GM23338 (cell line): ENCODE results near the gene SLC2A9.

Experiments
- CREB1 ChIP-seq: fragments of 250-450 bp; sonication (Bioruptor Pico); IDR thresholded peaks from 2 replicates; pipeline ENCODE4 v1.5.0; 2020; ENCODE audit warnings: low read depth, mild to moderate bottlenecking, moderate library complexity
- EZH2 ChIP-seq: fragments of 200-600 bp; sonication (generic); IDR thresholded peaks from one replicate; pipeline ENCODE4 v1.8.0; 2017; ENCODE audit warnings: antibody characterized with exemption, mild to moderate bottlenecking, low read depth; ENCODE audit not compliant: unreplicated experiment
- EZH2phosphoT487 ChIP-seq: fragments of 200-600 bp; sonication (generic); IDR thresholded peaks from one replicate; pipeline ENCODE4 v1.8.1; 2018; ENCODE audit warnings: antibody characterized with exemption; ENCODE audit not compliant: unreplicated experiment
- POLR2AphosphoS5 ChIP-seq: IDR thresholded peaks from 2 replicates; pipeline ENCODE4 v1.6.1; 2016; ENCODE audit warnings: antibody characterized with exemption, low read depth
- STAT1 ChIP-seq: IDR thresholded peaks from one replicate; pipeline ENCODE4 v1.6.1; 2016; ENCODE audit warnings: antibody characterized with exemption; ENCODE audit not compliant: unreplicated experiment
- ZNF114 ChIP-seq: fragments of 250-450 bp; sonication (Bioruptor Pico); IDR thresholded peaks from 2 replicates; pipeline ENCODE4 v1.5.0; 2020; ENCODE audit warnings: mild to moderate bottlenecking, moderate library complexity
- ZNF331 ChIP-seq: fragments of 250-450 bp; sonication (Bioruptor Pico); IDR thresholded peaks from 2 replicates; pipeline ENCODE4 v1.5.0; 2020; ENCODE audit warnings: low read depth, mild to moderate bottlenecking, moderate library complexity
- TF ChIP-seq, protein P1 (sequence below), 2 experiments: fragments of 200-600 bp in 1 of 2; sonication (generic) in 1 of 2; conservative IDR thresholded peaks; 2 replicates each; pipeline versions ENCODE4 v1.5.1 to v1.6.1; 2016 to 2017; ENCODE audit warnings: antibody characterized with exemption in 2 of 2, low read depth in 2 of 2, mild to moderate bottlenecking in 2 of 2, moderate library complexity in 1 of 2
- TF ChIP-seq, protein P2 (sequence below): IDR thresholded peaks from one replicate; pipeline ENCODE4 v1.6.1; 2018; ENCODE audit warnings: antibody characterized with exemption; ENCODE audit not compliant: unreplicated experiment
- TF ChIP-seq, protein P3 (sequence below): fragments of 250-450 bp; sonication (Bioruptor Pico); IDR thresholded peaks from 2 replicates; pipeline ENCODE4 v1.5.0; 2020; ENCODE audit warnings: mild to moderate bottlenecking, moderate library complexity
- TF ChIP-seq, protein P4 (sequence below): IDR thresholded peaks from 2 replicates; pipeline ENCODE4 v1.6.1; 2016; ENCODE audit warnings: antibody characterized with exemption

DNA sequence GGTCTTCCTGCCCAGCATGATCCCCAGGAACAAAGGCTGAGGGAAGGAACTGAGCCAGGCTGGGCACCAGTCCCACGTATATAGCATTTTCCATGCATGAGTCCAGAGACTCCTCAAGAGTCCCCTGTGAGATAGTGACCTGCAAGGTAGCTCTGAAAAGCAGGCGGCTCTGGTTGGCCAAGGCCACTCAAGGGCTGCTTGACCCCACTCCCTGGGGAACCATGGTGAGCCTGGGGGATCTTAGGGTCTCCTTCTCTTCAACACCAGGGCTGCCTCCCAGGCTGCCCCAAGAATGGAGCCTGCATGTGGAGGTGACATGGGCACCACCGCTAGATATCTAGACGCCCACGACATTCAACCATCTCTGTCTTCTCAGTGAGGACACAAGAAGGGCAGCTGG lies 79.2 kb downstream of the SLC2A9 start:
- TF ChIP-seq, protein P1, sequence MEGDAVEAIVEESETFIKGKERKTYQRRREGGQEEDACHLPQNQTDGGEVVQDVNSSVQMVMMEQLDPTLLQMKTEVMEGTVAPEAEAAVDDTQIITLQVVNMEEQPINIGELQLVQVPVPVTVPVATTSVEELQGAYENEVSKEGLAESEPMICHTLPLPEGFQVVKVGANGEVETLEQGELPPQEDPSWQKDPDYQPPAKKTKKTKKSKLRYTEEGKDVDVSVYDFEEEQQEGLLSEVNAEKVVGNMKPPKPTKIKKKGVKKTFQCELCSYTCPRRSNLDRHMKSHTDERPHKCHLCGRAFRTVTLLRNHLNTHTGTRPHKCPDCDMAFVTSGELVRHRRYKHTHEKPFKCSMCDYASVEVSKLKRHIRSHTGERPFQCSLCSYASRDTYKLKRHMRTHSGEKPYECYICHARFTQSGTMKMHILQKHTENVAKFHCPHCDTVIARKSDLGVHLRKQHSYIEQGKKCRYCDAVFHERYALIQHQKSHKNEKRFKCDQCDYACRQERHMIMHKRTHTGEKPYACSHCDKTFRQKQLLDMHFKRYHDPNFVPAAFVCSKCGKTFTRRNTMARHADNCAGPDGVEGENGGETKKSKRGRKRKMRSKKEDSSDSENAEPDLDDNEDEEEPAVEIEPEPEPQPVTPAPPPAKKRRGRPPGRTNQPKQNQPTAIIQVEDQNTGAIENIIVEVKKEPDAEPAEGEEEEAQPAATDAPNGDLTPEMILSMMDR (conservative IDR thresholded peaks at IDR 0.05; ENCODE audit: low read depth in 2 of 2): no peak
- TF ChIP-seq STAT1 (no peak), POLR2AphosphoS5 (no peak), CREB1 (CRISPR knock-in tag) (no peak), EZH2 (no peak), ZNF331 (no peak), ZNF114 (no peak), EZH2phosphoT487 (no peak)
- TF ChIP-seq, protein P2, sequence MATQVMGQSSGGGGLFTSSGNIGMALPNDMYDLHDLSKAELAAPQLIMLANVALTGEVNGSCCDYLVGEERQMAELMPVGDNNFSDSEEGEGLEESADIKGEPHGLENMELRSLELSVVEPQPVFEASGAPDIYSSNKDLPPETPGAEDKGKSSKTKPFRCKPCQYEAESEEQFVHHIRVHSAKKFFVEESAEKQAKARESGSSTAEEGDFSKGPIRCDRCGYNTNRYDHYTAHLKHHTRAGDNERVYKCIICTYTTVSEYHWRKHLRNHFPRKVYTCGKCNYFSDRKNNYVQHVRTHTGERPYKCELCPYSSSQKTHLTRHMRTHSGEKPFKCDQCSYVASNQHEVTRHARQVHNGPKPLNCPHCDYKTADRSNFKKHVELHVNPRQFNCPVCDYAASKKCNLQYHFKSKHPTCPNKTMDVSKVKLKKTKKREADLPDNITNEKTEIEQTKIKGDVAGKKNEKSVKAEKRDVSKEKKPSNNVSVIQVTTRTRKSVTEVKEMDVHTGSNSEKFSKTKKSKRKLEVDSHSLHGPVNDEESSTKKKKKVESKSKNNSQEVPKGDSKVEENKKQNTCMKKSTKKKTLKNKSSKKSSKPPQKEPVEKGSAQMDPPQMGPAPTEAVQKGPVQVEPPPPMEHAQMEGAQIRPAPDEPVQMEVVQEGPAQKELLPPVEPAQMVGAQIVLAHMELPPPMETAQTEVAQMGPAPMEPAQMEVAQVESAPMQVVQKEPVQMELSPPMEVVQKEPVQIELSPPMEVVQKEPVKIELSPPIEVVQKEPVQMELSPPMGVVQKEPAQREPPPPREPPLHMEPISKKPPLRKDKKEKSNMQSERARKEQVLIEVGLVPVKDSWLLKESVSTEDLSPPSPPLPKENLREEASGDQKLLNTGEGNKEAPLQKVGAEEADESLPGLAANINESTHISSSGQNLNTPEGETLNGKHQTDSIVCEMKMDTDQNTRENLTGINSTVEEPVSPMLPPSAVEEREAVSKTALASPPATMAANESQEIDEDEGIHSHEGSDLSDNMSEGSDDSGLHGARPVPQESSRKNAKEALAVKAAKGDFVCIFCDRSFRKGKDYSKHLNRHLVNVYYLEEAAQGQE: no peak
- TF ChIP-seq, protein P3, sequence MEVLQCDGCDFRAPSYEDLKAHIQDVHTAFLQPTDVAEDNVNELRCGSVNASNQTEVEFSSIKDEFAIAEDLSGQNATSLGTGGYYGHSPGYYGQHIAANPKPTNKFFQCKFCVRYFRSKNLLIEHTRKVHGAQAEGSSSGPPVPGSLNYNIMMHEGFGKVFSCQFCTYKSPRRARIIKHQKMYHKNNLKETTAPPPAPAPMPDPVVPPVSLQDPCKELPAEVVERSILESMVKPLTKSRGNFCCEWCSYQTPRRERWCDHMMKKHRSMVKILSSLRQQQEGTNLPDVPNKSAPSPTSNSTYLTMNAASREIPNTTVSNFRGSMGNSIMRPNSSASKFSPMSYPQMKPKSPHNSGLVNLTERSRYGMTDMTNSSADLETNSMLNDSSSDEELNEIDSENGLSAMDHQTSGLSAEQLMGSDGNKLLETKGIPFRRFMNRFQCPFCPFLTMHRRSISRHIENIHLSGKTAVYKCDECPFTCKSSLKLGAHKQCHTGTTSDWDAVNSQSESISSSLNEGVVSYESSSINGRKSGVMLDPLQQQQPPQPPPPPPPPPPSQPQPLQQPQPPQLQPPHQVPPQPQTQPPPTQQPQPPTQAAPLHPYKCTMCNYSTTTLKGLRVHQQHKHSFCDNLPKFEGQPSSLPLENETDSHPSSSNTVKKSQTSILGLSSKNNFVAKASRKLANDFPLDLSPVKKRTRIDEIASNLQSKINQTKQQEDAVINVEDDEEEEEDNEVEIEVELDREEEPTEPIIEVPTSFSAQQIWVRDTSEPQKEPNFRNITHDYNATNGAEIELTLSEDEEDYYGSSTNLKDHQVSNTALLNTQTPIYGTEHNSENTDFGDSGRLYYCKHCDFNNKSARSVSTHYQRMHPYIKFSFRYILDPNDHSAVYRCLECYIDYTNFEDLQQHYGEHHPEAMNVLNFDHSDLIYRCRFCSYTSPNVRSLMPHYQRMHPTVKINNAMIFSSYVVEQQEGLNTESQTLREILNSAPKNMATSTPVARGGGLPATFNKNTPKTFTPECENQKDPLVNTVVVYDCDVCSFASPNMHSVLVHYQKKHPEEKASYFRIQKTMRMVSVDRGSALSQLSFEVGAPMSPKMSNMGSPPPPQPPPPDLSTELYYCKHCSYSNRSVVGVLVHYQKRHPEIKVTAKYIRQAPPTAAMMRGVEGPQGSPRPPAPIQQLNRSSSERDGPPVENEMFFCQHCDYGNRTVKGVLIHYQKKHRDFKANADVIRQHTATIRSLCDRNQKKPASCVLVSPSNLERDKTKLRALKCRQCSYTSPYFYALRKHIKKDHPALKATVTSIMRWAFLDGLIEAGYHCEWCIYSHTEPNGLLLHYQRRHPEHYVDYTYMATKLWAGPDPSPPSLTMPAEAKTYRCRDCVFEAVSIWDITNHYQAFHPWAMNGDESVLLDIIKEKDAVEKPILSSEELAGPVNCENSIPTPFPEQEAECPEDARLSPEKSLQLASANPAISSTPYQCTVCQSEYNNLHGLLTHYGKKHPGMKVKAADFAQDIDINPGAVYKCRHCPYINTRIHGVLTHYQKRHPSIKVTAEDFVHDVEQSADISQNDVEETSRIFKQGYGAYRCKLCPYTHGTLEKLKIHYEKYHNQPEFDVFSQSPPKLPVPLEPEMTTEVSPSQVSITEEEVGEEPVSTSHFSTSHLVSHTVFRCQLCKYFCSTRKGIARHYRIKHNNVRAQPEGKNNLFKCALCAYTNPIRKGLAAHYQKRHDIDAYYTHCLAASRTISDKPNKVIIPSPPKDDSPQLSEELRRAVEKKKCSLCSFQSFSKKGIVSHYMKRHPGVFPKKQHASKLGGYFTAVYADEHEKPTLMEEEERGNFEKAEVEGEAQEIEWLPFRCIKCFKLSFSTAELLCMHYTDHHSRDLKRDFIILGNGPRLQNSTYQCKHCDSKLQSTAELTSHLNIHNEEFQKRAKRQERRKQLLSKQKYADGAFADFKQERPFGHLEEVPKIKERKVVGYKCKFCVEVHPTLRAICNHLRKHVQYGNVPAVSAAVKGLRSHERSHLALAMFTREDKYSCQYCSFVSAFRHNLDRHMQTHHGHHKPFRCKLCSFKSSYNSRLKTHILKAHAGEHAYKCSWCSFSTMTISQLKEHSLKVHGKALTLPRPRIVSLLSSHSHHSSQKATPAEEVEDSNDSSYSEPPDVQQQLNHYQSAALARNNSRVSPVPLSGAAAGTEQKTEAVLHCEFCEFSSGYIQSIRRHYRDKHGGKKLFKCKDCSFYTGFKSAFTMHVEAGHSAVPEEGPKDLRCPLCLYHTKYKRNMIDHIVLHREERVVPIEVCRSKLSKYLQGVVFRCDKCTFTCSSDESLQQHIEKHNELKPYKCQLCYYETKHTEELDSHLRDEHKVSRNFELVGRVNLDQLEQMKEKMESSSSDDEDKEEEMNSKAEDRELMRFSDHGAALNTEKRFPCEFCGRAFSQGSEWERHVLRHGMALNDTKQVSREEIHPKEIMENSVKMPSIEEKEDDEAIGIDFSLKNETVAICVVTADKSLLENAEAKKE: no peak
- TF ChIP-seq, protein P4, sequence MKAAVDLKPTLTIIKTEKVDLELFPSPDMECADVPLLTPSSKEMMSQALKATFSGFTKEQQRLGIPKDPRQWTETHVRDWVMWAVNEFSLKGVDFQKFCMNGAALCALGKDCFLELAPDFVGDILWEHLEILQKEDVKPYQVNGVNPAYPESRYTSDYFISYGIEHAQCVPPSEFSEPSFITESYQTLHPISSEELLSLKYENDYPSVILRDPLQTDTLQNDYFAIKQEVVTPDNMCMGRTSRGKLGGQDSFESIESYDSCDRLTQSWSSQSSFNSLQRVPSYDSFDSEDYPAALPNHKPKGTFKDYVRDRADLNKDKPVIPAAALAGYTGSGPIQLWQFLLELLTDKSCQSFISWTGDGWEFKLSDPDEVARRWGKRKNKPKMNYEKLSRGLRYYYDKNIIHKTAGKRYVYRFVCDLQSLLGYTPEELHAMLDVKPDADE: no peak
